Type B pancreatic cell (in vitro differentiated cells): ENCODE data around the gene HECW1. TPM values are rescaled to one million over a fixed set of nuclear protein-coding genes. Genes with fewer than 3 reads are reported as not detected.
"Not testable (repeated sequence)": the region's sequence is repeated elsewhere in the genome, so short reads cannot be mapped to it uniquely, and the experiment has no call there.

Experiments
- DNase-seq: peaks from one replicate; pipeline ENCODE4 v3.0.0; 2021; ENCODE audit warnings: mixed read lengths; ENCODE audit not compliant: unreplicated experiment; ENCODE audit errors: extremely low spot score
- H3K27ac Mint-ChIP-seq: 2 replicates; pipeline ENCODE4 v1.8.0; 2021; ENCODE audit warnings: mild to moderate bottlenecking, mixed read lengths
- H3K27me3 Mint-ChIP-seq: 2 replicates; pipeline ENCODE4 v1.8.0; 2021; ENCODE audit warnings: mixed read lengths
- H3K36me3 Mint-ChIP-seq: 2 replicates; pipeline ENCODE4 v1.8.0; 2021; ENCODE audit warnings: mixed read lengths
- H3K4me1 Mint-ChIP-seq: one replicate; pipeline ENCODE4 v1.8.0; 2021; ENCODE audit warnings: mixed read lengths; ENCODE audit not compliant: unreplicated experiment
- H3K4me3 Mint-ChIP-seq: 2 replicates; pipeline ENCODE4 v1.8.0; 2021; ENCODE audit warnings: mild to moderate bottlenecking, mixed read lengths
- H3K9me3 Mint-ChIP-seq: 2 replicates; pipeline ENCODE4 v1.8.0; 2021; ENCODE audit warnings: mixed read lengths
- total RNA-seq: library from RNA; stranded (reverse); gene quantifications from 2 replicates; pipeline ENCODE4 v1.2.1, GENCODE V29; 2021; ENCODE audit warnings: low replicate concordance
- TF ChIP-seq, protein P1 (sequence below): fragments of 200-600 bp; sonication (generic); conservative IDR thresholded peaks from 2 replicates; pipeline ENCODE4 v1.5.0; 2021; ENCODE audit warnings: antibody characterized with exemption, mild to moderate bottlenecking

HECW1 gene
- total RNA-seq, 1 donor from 2014 or later, result 1.4 TPM

DNA sequence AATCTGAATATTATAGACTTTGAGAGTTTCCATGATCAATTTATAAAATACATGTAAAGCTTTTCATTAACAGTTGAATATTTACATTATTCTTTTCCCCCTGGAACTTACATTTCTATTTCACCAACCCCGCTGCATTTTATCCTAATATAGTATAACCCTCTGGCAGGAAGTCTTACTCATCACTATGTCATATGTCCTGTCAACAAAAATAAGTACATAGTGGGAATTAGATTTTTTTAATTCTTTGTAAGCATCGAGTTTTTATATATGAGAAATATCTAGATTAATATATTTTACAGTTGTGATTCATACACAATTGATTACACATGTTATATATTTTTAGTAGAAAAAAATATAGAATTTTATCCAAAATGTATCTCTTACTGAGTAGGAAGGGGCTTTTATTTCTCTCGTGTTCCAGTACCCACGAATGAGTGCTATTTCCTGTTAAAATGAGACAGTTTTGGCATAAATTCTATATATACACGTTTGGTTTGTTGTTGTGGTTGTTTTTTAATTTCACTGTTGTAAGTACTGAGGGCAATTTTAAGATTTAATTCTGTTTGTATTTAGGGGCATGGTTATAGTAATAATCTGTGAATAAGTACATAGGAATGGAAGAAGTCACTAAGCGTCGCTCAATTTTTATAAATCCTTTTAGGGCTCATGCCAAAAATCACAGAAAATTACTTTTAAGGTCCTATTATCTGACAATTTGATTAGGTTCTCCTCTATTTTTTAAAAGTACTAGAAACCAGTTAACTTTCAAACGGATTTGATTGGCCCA lies 87.1 kb downstream of the HECW1 start:
- H3K27me3 Mint-ChIP-seq, result peaks cover 6% of the 10 kb centered on the region
- TF ChIP-seq, protein P1, sequence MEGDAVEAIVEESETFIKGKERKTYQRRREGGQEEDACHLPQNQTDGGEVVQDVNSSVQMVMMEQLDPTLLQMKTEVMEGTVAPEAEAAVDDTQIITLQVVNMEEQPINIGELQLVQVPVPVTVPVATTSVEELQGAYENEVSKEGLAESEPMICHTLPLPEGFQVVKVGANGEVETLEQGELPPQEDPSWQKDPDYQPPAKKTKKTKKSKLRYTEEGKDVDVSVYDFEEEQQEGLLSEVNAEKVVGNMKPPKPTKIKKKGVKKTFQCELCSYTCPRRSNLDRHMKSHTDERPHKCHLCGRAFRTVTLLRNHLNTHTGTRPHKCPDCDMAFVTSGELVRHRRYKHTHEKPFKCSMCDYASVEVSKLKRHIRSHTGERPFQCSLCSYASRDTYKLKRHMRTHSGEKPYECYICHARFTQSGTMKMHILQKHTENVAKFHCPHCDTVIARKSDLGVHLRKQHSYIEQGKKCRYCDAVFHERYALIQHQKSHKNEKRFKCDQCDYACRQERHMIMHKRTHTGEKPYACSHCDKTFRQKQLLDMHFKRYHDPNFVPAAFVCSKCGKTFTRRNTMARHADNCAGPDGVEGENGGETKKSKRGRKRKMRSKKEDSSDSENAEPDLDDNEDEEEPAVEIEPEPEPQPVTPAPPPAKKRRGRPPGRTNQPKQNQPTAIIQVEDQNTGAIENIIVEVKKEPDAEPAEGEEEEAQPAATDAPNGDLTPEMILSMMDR, result no peak
- H3K4me3 Mint-ChIP-seq, result no peak overlapping the region
- no peaks in the 10 kb centered on the region for H3K36me3 Mint-ChIP-seq
- H3K27ac Mint-ChIP-seq, result no peak overlapping the region
- H3K9me3 Mint-ChIP-seq, result no peaks in the 10 kb centered on the region
- no peak for DNase-seq
- H3K4me1 Mint-ChIP-seq, result no peaks in the 10 kb centered on the region

DNA sequence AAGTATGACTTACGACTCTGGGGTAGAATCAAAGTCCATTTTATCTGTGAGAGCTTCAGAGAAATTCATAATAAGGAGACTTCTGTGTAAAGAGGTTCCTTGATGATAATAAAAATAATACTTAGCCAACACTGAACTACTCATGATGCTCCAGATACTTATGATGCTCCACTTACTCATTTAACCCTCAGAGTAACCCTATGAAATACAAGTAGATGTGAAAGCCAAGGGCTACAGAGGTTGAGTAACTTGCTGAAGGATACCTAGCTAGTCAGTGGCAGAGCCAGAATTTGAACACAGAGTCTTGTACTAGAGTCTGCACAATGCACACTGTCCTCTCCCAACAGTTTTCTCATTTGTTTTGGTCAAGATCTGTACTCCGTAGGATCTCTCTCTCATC lies 89.5 kb downstream of the HECW1 start:
- Mint-ChIP-seq H3K36me3 (no peaks in the 10 kb centered on the region), H3K4me1 (no peaks in the 10 kb centered on the region), H3K4me3 (no peak overlapping the region), H3K27me3 (peaks cover 6% of the 10 kb centered on the region), H3K9me3 (no peaks in the 10 kb centered on the region), H3K27ac (no peak overlapping the region)
- no peak for DNase-seq
- TF ChIP-seq, protein P1, result no peak

DNA sequence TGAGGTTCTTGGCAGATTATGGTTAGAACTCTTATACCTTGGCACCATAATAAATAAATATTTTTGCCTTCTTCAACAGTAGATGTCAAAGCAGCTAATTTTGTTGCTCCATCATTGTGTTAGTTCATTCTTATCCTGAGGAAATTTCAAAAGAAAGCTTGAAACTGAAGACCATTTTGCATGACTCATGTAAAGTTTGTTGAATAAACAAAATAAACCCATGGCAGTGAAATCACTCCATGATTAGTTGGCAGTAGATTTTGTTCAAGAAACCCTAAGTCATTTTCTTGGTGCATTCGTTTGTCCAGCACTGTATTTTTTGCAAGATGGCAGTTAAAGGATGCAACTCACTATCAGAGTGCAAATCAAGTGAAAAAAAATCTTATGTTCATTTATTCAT lies 91.6 kb downstream of the HECW1 start:
- peaks cover 10% of the 10 kb centered on the region for H3K27me3 Mint-ChIP-seq
- H3K4me3 Mint-ChIP-seq, result no peak overlapping the region
- H3K36me3 Mint-ChIP-seq, result no peaks in the 10 kb centered on the region
- H3K9me3 Mint-ChIP-seq, result no peaks in the 10 kb centered on the region
- TF ChIP-seq, protein P1, result no peak
- no peaks in the 10 kb centered on the region for H3K4me1 Mint-ChIP-seq
- no peak for DNase-seq
- H3K27ac Mint-ChIP-seq, result no peak overlapping the region

DNA sequence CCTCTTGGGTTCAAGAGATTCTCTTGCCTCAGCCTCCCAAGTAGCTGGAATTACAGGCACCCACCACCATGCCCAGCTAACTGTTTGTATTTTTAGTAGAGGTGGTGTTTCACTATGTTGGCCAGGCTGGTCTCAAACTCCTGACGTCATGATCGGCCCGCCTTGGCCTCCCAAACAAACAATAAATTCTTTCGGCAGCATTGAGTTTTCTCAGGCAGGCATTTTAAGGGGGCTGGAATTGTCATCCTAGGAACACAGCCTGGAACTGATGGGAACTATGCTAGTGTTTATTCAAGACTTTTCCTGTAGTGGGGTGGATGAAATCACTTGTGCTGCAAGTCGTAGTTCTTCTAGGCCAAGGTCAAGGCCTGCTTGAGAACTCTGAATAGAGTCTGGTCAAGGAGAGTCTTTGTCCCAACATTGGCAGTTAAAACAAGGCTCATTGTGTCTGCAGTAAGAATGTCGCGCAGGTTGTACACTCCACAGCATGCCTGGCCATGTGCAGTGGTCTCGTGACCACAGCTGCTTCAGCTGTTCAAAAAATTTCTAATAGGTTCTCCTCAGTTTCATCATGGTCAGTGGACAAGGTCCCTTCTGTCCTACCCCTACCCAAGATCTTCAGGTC lies 92.8 kb downstream of the HECW1 start:
- Mint-ChIP-seq H3K4me3 (no peak overlapping the region), H3K9me3 (no peaks in the 10 kb centered on the region), H3K27ac (no peak overlapping the region), H3K36me3 (no peaks in the 10 kb centered on the region), H3K27me3 (peaks cover 6% of the 10 kb centered on the region), H3K4me1 (no peaks in the 10 kb centered on the region)
- no peak for DNase-seq
- TF ChIP-seq, protein P1, result no peak

DNA sequence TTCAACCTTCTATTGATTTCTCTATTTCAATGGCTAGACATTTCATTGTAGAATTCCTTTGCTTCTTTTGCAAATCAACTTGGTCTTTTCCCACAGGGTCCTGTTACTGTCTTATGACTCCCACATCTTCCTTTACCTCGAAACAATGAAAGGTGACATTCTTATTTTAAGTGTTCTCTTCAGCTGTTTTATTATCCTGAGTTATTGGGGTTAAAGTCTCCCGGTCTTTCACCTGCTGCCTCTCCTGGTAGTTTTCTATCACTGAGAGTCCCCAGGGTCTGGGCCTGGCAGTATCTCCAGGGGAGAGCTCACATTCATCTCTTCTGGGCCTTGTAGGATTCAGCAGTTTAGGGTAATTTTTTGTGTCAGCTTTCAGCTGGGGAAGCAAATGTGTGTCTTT lies 95.8 kb downstream of the HECW1 start:
- no peaks in the 10 kb centered on the region for H3K36me3 Mint-ChIP-seq
- peaks cover 8% of the 10 kb centered on the region for H3K27me3 Mint-ChIP-seq
- H3K4me3 Mint-ChIP-seq, result no peak overlapping the region
- DNase-seq, result no peak
- H3K9me3 Mint-ChIP-seq, result no peaks in the 10 kb centered on the region
- TF ChIP-seq, protein P1, result no peak
- no peak overlapping the region for H3K27ac Mint-ChIP-seq
- H3K4me1 Mint-ChIP-seq, result no peaks in the 10 kb centered on the region

DNA sequence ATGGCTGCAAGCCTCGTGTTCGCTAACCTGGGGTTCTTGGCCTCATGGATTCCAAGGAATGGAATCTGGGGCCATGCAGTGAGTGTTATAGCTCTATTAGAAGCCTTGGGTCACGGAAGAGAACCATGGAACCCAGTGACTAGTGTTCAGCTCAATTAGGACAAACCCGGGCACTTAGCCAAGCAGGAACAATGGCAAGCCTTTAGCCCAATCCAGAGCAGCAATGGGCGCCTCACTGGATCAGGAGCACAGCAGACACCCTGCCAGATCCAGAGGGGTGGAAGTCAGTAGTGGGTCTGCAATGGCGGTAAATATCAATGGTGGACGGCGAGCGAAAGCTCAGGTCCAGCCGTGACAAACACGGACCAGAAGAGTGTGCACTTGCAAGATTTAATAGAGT lies 98.1 kb downstream of the HECW1 start:
- H3K27ac Mint-ChIP-seq, H3K36me3 Mint-ChIP-seq, DNase-seq, H3K4me3 Mint-ChIP-seq, H3K9me3 Mint-ChIP-seq, H3K4me1 Mint-ChIP-seq: not testable (repeated sequence)
- peaks cover 10% of the 10 kb centered on the region for H3K27me3 Mint-ChIP-seq
